Choroid plexus epithelial cell (primary cell): ENCODE measurements around the gene ERCC4.
"Not testable (repeated sequence)": the region's sequence is repeated elsewhere in the genome, so short reads cannot be mapped to it uniquely, and the experiment has no call there.

Experiments
- DNase-seq: peaks from one replicate; pipeline ENCODE4 v3.0.0-alpha.2; 2010; ENCODE audit warnings: low read depth
- H3K4me3 ChIP-seq: 2 replicates; pipeline ENCODE4 v1.5.1; 2011; ENCODE audit warnings: low read depth, mild to moderate bottlenecking, control low read depth, low read length, moderate library complexity
- TF ChIP-seq, protein P1 (sequence below): conservative IDR thresholded peaks from 2 replicates; pipeline ENCODE4 v1.5.1; 2011; ENCODE audit warnings: low read depth, mild to moderate bottlenecking, control low read depth, inconsistent platforms, low read length, moderate library complexity

Gene ERCC4

DNA sequence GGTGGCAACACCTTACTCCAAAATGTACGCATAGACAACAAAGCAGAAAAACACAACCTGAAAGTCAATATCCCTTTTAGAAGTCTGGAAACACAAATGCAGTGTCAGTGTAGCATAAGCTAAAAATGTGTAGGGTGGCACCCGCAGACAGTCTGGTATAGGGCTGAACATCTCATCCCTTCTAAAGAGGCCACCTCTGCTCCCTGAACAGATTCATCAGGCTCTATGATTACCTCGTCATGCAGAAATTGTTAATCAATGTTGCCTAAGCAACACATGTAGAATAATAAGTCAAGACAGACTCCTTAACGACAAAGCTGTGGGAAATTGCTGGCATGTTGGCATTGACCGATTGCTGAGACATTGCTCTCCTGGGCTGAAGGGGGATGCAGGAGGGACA is 33.3 kb upstream of the ERCC4 start:
- TF ChIP-seq, protein P1, sequence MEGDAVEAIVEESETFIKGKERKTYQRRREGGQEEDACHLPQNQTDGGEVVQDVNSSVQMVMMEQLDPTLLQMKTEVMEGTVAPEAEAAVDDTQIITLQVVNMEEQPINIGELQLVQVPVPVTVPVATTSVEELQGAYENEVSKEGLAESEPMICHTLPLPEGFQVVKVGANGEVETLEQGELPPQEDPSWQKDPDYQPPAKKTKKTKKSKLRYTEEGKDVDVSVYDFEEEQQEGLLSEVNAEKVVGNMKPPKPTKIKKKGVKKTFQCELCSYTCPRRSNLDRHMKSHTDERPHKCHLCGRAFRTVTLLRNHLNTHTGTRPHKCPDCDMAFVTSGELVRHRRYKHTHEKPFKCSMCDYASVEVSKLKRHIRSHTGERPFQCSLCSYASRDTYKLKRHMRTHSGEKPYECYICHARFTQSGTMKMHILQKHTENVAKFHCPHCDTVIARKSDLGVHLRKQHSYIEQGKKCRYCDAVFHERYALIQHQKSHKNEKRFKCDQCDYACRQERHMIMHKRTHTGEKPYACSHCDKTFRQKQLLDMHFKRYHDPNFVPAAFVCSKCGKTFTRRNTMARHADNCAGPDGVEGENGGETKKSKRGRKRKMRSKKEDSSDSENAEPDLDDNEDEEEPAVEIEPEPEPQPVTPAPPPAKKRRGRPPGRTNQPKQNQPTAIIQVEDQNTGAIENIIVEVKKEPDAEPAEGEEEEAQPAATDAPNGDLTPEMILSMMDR = no peak
- DNase-seq = no peak
- H3K4me3 ChIP-seq = no peak overlapping the region

DNA sequence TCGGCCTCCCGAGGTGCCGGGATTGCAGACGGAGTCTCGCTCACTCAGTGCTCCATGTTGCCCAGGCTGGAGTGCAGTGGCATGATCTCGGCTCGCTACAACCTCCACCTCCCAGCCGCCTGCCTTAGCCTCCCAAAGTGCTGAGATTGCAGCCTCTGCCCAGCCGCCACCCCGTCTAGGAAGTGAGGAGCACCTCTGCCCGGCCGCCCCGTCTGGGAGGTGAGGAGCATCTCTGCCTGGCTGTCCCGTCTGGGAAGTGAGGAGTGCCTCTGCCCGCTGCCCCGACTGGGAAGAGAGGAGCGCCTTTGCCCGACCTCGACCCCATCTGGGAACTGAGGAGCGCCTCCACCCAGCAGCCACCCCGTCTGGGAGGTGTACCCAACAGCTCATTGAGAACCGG is 30.6 kb upstream of the ERCC4 start:
- H3K4me3 ChIP-seq, DNase-seq: not testable (repeated sequence)

DNA sequence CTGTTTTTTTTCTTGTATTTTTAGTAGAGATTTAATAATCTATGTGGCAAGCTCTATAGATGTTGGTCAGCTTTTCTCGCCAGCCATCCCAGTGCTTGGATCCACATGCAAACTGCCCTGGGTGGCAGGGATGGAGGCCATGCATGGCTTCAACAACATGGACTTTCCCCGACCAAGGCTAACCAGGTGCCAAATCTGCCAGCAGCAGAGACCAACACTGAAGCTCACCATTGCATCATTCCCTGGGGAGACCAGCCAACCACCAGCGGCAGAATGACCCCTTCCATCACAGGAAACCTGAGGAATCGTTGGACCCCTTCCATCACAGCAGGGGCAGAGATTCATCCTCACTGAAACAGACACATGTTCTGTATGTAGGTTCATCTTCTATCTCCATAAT is 27.7 kb upstream of the ERCC4 start:
- no peak for DNase-seq
- TF ChIP-seq, protein P1 = no peak
- H3K4me3 ChIP-seq = no peak overlapping the region

DNA sequence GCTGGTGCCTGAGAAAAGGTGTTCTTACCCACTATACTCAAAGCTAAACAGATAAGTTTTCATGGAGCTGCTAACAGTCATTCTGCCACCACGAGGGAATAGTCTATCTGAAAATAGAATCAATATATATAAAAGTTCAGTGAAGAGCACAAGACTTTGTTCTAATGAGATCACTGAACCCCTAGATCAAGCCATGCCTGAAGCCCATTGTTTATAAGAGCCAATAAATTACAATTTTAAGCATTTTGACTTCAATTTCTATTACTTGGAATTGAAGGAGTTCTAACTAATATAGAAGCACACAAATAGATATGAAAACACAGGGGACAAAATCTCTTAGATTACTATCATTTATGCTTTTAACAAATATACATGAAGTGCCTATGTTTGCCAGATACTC is 24.4 kb upstream of the ERCC4 start:
- DNase-seq = no peak
- TF ChIP-seq, protein P1 = no peak
- no peak overlapping the region for H3K4me3 ChIP-seq

DNA sequence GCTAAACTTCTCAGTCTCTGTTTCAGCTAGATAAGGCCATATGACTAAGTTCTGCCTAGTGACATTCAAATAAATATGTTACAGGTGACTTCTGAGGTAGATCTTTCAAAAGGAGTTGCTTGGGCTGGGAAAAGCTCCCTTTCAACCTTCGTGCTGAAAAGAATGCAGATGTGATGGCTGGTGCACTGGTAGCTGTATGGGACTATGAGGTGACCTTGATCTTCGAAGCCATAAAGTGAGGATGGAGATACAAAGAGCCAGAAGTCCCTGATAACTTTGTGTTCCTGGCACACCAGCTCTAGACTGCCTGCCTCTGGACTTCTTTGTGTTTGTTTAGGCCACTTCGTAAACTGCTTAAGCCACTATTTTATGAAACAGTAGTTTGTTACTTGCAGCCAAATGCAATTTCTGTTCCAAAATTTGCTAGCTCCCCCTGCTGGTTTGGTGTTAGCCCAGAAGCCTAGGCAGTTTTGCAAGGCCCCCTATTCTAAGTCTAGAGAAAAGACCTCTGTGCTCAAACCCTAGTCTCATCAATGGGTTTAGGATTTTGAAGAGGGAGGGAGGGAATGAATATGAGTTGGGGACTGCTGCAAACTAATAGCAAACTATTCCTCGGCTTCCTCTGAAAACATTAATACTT is 23.3 kb upstream of the ERCC4 start:
- no peak overlapping the region for H3K4me3 ChIP-seq
- no peak for DNase-seq
- TF ChIP-seq, protein P1 = peak; percentile 45

DNA sequence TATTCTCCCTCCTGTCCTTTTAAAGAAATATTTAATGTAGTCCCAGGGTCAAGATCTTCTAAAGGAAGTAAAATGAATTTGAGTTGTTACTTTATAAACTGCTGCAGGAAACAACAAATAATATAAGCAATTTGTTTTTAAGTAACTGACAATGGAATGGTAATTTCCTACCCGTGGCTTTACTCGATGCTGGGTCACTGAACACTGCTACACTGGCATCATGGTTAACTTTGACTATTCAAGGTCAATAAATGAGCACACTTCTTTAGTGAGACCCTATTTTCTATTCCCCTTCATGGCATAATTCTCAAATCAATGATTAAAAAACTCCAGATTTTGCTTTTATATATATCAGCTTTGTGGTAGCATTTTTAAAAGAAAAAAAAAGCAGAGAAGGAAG is 22.1 kb upstream of the ERCC4 start:
- H3K4me3 ChIP-seq = no peak overlapping the region
- no peak for DNase-seq
- TF ChIP-seq, protein P1 = no peak

DNA sequence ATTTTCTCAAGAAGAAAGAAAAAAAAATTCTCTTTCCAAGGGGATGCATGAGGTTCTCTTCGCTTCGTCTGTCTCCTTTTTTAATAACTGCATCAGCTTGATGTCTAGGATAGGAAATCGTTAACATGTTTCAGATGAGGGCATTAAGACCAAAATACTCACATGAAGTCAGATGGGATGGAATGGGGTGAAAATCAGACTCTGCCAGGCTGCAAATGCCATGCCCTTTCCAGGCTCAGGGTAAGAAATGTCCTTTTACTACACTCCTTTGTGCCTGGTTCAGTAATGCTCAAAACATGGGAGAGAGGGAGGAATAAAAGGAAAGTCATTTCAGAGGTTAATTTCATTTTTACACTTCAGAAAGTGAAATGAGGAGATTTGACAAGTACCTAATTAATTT is 21.7 kb upstream of the ERCC4 start:
- TF ChIP-seq, protein P1 = no peak
- H3K4me3 ChIP-seq = no peak overlapping the region
- DNase-seq = no peak
